ENCODE data around the gene ACYP2. TPM values are rescaled to one million over a fixed set of nuclear protein-coding genes. Genes with fewer than 3 reads are reported as not detected.
A peak's percentile ranks its signal among the peaks of the same experiment; 100 is the strongest.
"Not testable (repeated sequence)": the region's sequence is repeated elsewhere in the genome, so short reads cannot be mapped to it uniquely, and the experiment has no call there.

ACYP2 gene
- 10 to 100 TPM; 39.7 to 83.1 (median 53.2) TPM for total RNA-seq
- 100 to 1,000 TPM in 1 of 2 donors, 10 to 100 TPM in 1; 42.0 to 107 TPM for polyA plus RNA-seq
- long read RNA-seq, donor 1, partial matches to known transcripts: 6 of 72 reads
- long read RNA-seq, donor 1, other reads (novel, unspliced or antisense): 66 of 72 reads
- long read RNA-seq, donor 2, partial matches to known transcripts: 5 of 30 reads
- long read RNA-seq, donor 2, other reads (novel, unspliced or antisense): 23 of 30 reads
- long read RNA-seq, donor 3, partial matches to known transcripts: 6 of 59 reads
- long read RNA-seq, donor 3, other reads (novel, unspliced or antisense): 53 of 59 reads

DNA sequence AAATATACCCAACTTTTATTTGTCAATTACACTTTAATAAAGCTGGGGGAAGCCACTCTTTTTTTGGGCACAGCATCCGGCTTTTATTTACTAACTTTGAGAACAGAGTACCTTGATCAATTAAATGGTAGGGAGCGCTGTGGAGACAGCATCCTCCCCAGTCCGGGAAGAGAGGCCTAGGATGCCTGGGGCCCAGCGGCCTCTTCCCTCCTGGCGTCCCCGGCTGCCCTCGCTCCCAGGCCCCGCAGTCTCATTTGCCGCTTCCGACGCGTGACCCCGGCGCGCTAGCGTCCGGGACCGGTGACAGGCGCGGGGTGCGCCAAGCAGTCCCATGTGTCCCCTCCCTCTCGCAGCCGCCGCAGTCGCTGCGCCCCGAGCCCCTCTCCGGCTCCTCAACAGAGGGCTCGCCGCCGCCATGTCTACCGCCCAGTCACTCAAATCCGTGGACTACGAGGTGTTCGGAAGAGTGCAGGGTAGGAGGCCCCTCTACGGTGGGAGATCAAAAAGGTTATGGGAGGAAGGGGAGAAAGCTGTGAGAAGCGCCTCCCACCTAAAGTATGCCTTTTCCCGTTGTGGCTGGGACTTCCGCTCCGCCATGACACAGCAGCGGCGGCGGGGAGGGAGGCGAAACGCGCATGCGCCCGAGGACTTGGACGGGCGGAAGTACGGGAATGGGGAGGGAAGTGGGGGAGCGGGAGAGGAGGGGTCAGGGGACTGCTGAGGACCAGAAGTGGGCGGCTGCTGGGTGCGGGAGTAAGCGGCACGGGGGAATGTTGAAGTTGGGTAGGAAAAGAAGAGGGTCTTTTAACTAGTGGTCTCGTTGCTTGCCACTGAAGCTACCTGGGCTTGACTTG, at the start of gene ACYP2:
Gene ACYP2 (plus strand): TSS at position 332 of the 854 bp plus-strand sequence.
- DNase-seq (peak; percentile 97 to 99 (median 98)), ATAC-seq (peak; percentile 98 to 99 (median 98))
- 0% methylated on average over 46 to 57 of the region's 57 CpGs for WGBS, 4 donors
- TF ChIP-seq, protein P1, sequence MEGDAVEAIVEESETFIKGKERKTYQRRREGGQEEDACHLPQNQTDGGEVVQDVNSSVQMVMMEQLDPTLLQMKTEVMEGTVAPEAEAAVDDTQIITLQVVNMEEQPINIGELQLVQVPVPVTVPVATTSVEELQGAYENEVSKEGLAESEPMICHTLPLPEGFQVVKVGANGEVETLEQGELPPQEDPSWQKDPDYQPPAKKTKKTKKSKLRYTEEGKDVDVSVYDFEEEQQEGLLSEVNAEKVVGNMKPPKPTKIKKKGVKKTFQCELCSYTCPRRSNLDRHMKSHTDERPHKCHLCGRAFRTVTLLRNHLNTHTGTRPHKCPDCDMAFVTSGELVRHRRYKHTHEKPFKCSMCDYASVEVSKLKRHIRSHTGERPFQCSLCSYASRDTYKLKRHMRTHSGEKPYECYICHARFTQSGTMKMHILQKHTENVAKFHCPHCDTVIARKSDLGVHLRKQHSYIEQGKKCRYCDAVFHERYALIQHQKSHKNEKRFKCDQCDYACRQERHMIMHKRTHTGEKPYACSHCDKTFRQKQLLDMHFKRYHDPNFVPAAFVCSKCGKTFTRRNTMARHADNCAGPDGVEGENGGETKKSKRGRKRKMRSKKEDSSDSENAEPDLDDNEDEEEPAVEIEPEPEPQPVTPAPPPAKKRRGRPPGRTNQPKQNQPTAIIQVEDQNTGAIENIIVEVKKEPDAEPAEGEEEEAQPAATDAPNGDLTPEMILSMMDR (IDR thresholded peaks at IDR 0.05): peak in 7 of 12 donors; percentile 18 to 50 (median 25)
- TF ChIP-seq POLR2A (IDR thresholded peaks at IDR 0.05): peak; percentile 5 to 82
- peak within 1 kb of the TSS; percentile 94 to 100 (median 98) for H3K27ac ChIP-seq
- H3K4me1 ChIP-seq: peaks cover 0 to 15% (median 6%) of the 10 kb centered on the region in 12 donors
- H3K9me3 ChIP-seq: peaks cover 0 to 13% (median 0%) of the 10 kb centered on the region in 12 donors
- H3K4me3 ChIP-seq: peak within 1 kb of the TSS; percentile 50 to 92 (median 72)
- H3K27me3 ChIP-seq: no peaks in the 10 kb centered on the region
- intact Hi-C loops (cut with DNase I): loop anchor here in 1 of 10 donors (5.0 kb wide), 1 partner anchor 607 kb away; the partner anchor contains the start of gene EML6
- H3K36me3 ChIP-seq: peaks cover 0 to 8% (median 0%) of the 10 kb centered on the region in 9 donors

DNA sequence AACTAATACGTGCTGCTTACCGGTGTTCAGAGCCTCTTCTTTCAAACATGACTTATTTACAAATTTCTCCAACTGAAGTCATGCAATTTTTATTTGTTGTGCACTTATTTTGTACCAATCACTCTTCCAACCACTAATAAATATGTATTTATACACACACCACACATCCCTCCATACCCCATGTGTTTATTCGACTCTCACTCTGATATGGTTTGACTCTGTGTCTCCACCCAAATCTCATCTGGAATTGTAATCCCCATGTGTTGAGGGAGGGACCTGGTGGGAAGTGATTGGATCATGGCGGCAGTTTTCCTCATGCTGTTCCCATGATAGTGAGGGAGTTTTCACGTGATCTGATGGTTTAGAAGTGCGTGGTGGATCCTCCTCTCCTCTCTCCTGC, 49.5 kb upstream of the ACYP2 start:
- TF ChIP-seq POLR2A (IDR thresholded peaks at IDR 0.05): no peak
- TF ChIP-seq, protein P1 (IDR thresholded peaks at IDR 0.05): no peak
- 92 to 94% (median 93%) methylated on average over 6 of the region's 6 CpGs for WGBS, 4 donors
- Histone ChIP-seq H3K36me3 (no peaks in the 10 kb centered on the region), H3K27me3 (no peaks in the 10 kb centered on the region), H3K27ac (no peak overlapping the region), H3K9me3 (no peaks in the 10 kb centered on the region), H3K4me3 (no peak overlapping the region), H3K4me1 (peaks cover 0 to 7% (median 0%) of the 10 kb centered on the region in 12 donors)
- intact Hi-C loops (cut with DNase I): no loop called here
- no peak for ATAC-seq
- DNase-seq: no peak

DNA sequence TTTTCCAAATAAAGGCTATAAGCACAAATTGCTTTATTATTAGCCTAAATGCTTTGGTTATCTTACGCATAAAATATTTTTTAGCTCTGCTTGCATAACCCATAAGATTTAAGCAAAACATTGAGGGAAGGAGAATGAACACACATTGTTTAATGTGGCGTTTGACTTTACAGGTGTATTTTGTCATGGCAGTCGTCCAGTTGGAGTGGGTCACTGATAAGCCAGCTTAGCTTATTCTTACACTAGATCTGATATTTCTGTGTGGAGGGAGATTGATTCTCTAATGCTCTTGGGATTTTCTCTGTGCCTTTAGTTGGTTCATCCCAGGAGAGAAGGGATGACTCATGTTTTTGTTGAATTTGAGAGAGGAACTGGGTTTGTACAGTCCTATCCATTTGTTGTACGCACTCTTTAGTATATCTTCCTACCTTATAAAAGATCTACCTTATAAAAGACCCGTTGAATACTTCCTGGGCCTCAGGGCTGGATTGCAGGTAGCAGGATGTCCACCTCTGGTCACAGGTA, 47.5 kb upstream of the ACYP2 start:
- H3K27ac ChIP-seq: no peak overlapping the region
- no peaks in the 10 kb centered on the region for H3K27me3 ChIP-seq
- WGBS, 4 donors: 80 to 84% (median 81%) methylated on average over 5 of the region's 5 CpGs
- TF ChIP-seq, protein P1 (IDR thresholded peaks at IDR 0.05): no peak
- no peak for TF ChIP-seq POLR2A (IDR thresholded peaks at IDR 0.05)
- H3K4me1 ChIP-seq: peaks cover 0 to 7% (median 0%) of the 10 kb centered on the region in 12 donors
- ATAC-seq: no peak
- intact Hi-C loops (cut with DNase I): no loop called here
- H3K36me3 ChIP-seq: no peaks in the 10 kb centered on the region
- no peaks in the 10 kb centered on the region for H3K9me3 ChIP-seq
- H3K4me3 ChIP-seq: no peak overlapping the region
- DNase-seq: no peak

DNA sequence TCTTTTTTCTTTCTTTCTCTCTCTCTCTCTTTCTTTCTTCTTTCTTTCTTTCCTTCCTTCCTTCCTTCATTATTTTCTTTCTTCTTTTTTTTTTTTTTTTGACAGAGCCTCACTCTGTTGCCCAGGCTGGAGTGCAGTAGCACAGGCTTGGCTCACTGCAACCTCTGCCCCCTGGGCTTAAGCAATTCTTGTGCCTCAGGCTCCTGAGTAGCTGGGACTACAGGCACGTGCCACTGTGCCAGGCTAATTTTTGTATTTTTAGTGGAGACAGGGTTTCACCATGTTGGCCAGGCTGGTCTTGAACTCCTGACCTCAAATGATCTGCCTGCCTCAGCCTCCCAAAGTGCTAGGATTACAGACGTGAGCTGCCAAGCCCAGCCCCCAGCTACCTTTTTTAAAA, 42.9 kb upstream of the ACYP2 start:
- 72 to 81% (median 78%) methylated on average over 2 of the region's 2 CpGs for WGBS, 4 donors
- ATAC-seq, H3K27me3 ChIP-seq, H3K9me3 ChIP-seq, H3K4me3 ChIP-seq, DNase-seq, H3K27ac ChIP-seq, H3K36me3 ChIP-seq: not testable (repeated sequence)
- intact Hi-C loops (cut with DNase I): loop anchor here in 1 of 10 donors (10.0 kb wide), 1 partner anchor 108 kb away; no protein-coding TSS in a partner anchor
- H3K4me1 ChIP-seq: peaks cover 0 to 25% (median 0%) of the 10 kb centered on the region in 12 donors
